Neuronal stem cell (in vitro differentiated cells): ENCODE measurements around the gene TM4SF1.

Experiments
- DNase-seq: peaks from one replicate; pipeline ENCODE4 v3.0.0-alpha.2; 2013; ENCODE audit warnings: low spot score
- H2AFZ ChIP-seq: one replicate; pipeline ENCODE4 v1.6.1; 2013; ENCODE audit warnings: mild to moderate bottlenecking, low read length, inconsistent platforms
- H2AK5ac ChIP-seq: 2 replicates; pipeline ENCODE4 v1.6.1; 2013; ENCODE audit warnings: low read depth, mild to moderate bottlenecking, inconsistent platforms, low read length, moderate library complexity, mixed read lengths
- H2BK120ac ChIP-seq: 2 replicates; pipeline ENCODE4 v1.6.1; 2013; ENCODE audit warnings: low read depth, mild to moderate bottlenecking, inconsistent platforms, low read length, moderate library complexity, mixed read lengths
- H2BK12ac ChIP-seq: one replicate; pipeline ENCODE4 v1.6.1; 2013; ENCODE audit warnings: low read length, inconsistent platforms
- H2BK15ac ChIP-seq: 2 replicates; pipeline ENCODE4 v1.6.1; 2013; ENCODE audit warnings: mild to moderate bottlenecking, low read length, inconsistent platforms, mixed read lengths
- H2BK5ac ChIP-seq: one replicate; pipeline ENCODE4 v1.6.1; 2013; ENCODE audit warnings: inconsistent platforms, mild to moderate bottlenecking, low read length, moderate library complexity
- H3K14ac ChIP-seq: one replicate; pipeline ENCODE4 v1.6.1; 2013; ENCODE audit warnings: low read length, inconsistent platforms
- H3K18ac ChIP-seq: 2 replicates; pipeline ENCODE4 v1.6.1; 2013; ENCODE audit warnings: low read length, inconsistent platforms
- H3K23ac ChIP-seq: 2 replicates; pipeline ENCODE4 v1.6.1; 2013; ENCODE audit warnings: low read depth, mild to moderate bottlenecking, mixed read lengths, low read length, inconsistent platforms; ENCODE audit not compliant: poor library complexity
- H3K27ac ChIP-seq: replicated peaks from 3 replicates; pipeline ENCODE4 v1.5.1; 2013; ENCODE audit warnings: low read length, inconsistent platforms
- H3K27me3 ChIP-seq, 3 experiments: 2 replicates each; pipeline ENCODE4 v1.6.1; 2013; ENCODE audit warnings: low read length in 3 of 3, mild to moderate bottlenecking in 2 of 3, inconsistent platforms in 1 of 3, low read depth in 1 of 3, mixed read lengths in 1 of 3, moderate library complexity in 1 of 3; ENCODE audit not compliant: control insufficient read depth in 3 of 3, insufficient read depth in 3 of 3
- H3K36me3 ChIP-seq, 2 donors: replicated peaks in 1 of 2; 2 replicates each; pipeline ENCODE4 v1.6.1; 2013; ENCODE audit warnings: low read length in 2 of 2; ENCODE audit not compliant: control insufficient read depth in 2 of 2, insufficient read depth in 2 of 2
- H3K4ac ChIP-seq: 2 replicates; pipeline ENCODE4 v1.6.1; 2013; ENCODE audit warnings: inconsistent platforms, mild to moderate bottlenecking, low read length, moderate library complexity
- H3K4me1 ChIP-seq, 2 donors: 1 replicate in 1 of 2; 2 replicates in 1 of 2; pipeline ENCODE4 v1.6.1; 2013; ENCODE audit warnings: low read length in 2 of 2, low read depth in 1 of 2; ENCODE audit not compliant: control insufficient read depth in 2 of 2, insufficient read depth in 1 of 2
- H3K4me2 ChIP-seq: one replicate; pipeline ENCODE4 v1.6.1; 2013; ENCODE audit warnings: mild to moderate bottlenecking, low read length, inconsistent platforms; ENCODE audit not compliant: insufficient read depth, poor library complexity, severe bottlenecking
- H3K4me3 ChIP-seq, 2 donors: 2 replicates each; pipeline ENCODE4 v1.5.1; 2013; ENCODE audit warnings: low read length in 2 of 2, mild to moderate bottlenecking in 2 of 2, inconsistent platforms in 1 of 2, moderate library complexity in 1 of 2
- H3K79me1 ChIP-seq: one replicate; pipeline ENCODE4 v1.6.1; 2013; ENCODE audit warnings: low read depth, mild to moderate bottlenecking, inconsistent platforms, low read length, moderate library complexity
- H3K9ac ChIP-seq: one replicate; pipeline ENCODE4 v1.6.1; 2013; ENCODE audit warnings: mild to moderate bottlenecking, low read depth, low read length, inconsistent platforms; ENCODE audit not compliant: poor library complexity
- H3K9me3 ChIP-seq, 2 donors: replicated peaks in 1 of 2; 2 replicates each; pipeline versions ENCODE3 to v1.6.1; 2013; ENCODE audit warnings: low read length in 2 of 2, mild to moderate bottlenecking in 2 of 2, inconsistent platforms in 1 of 2, low read depth in 1 of 2, mixed read lengths in 1 of 2, moderate library complexity in 1 of 2; ENCODE audit not compliant: control insufficient read depth in 2 of 2, insufficient read depth in 1 of 2
- H4K8ac ChIP-seq: one replicate; pipeline ENCODE4 v1.6.1; 2013; ENCODE audit warnings: low read depth, mild to moderate bottlenecking, inconsistent platforms, low read length, moderate library complexity
- H4K91ac ChIP-seq: one replicate; pipeline ENCODE4 v1.6.1; 2013; ENCODE audit warnings: low read length, low read depth, mild to moderate bottlenecking, inconsistent platforms; ENCODE audit not compliant: poor library complexity
- WGBS, 2 donors: extraction: QIAGEN DNeasy Blood & Tissue Kit; methylation state at CpG; one replicate each; pipeline ENCODE4 v1.1.7; 2013; ENCODE audit warnings: missing lambda C conversion rate in 2 of 2, mixed read lengths in 1 of 2; ENCODE audit not compliant: insufficient read length in 2 of 2, insufficient replicate concordance in 1 of 2; ENCODE audit errors: extremely low coverage in 2 of 2; 5-methylcytosine and 5-hydroxymethylcytosine counted together

TM4SF1 gene

GRCh38 chr3:149401212-149401925 is 23.9 kb upstream of the TM4SF1 start:
- WGBS, 2 donors: no CpG with 5 or more reads among the region's 3 CpGs
- no peak overlapping the region for H2AFZ ChIP-seq
- no peak overlapping the region for H3K9ac ChIP-seq
- no peak overlapping the region for H3K4me3 ChIP-seq
- no peaks in the 10 kb centered on the region for H3K4me1 ChIP-seq
- DNase-seq: no peak
- H3K18ac ChIP-seq: no peak overlapping the region
- no peak overlapping the region for H3K4ac ChIP-seq
- no peak overlapping the region for H2AK5ac ChIP-seq
- H3K27ac ChIP-seq: no peak overlapping the region
- H4K91ac ChIP-seq: no peak overlapping the region
- H4K8ac ChIP-seq: no peak overlapping the region
- no peak overlapping the region for H2BK120ac ChIP-seq
- no peaks in the 10 kb centered on the region for H3K9me3 ChIP-seq
- no peaks in the 10 kb centered on the region for H3K27me3 ChIP-seq
- no peak overlapping the region for H3K23ac ChIP-seq
- H2BK5ac ChIP-seq: no peak overlapping the region
- H2BK12ac ChIP-seq: no peak overlapping the region
- H2BK15ac ChIP-seq: no peak overlapping the region
- no peak overlapping the region for H3K4me2 ChIP-seq
- H3K14ac ChIP-seq: no peak overlapping the region
- no peaks in the 10 kb centered on the region for H3K79me1 ChIP-seq
- no peaks in the 10 kb centered on the region for H3K36me3 ChIP-seq

DNA sequence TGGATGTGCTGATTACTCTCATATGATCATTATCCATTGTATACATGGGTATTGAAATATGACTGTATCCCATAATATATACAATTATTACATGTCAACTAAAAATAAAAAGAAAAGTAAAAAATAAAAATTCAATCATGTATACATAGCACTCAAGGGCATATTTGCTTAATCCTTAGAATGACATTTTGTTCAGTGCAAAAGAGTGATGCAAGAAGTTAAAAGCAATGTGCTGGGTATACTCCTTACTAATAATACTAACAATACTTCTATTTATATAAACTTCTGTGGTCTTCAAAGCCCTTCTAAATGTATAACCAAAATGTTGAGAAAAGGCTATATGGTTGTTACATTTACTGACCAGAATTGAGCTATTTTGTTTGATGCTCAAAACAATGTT is 23.2 kb upstream of the TM4SF1 start:
- H3K9ac ChIP-seq: no peak overlapping the region
- H3K36me3 ChIP-seq: no peaks in the 10 kb centered on the region
- H3K4me2 ChIP-seq: no peak overlapping the region
- no peak overlapping the region for H2AFZ ChIP-seq
- H3K79me1 ChIP-seq: no peaks in the 10 kb centered on the region
- H2BK5ac ChIP-seq: no peak overlapping the region
- no peak overlapping the region for H2BK15ac ChIP-seq
- no peak overlapping the region for H3K4me3 ChIP-seq
- H3K14ac ChIP-seq: no peak overlapping the region
- no peak overlapping the region for H4K91ac ChIP-seq
- no peak overlapping the region for H3K27ac ChIP-seq
- no peaks in the 10 kb centered on the region for H3K9me3 ChIP-seq
- DNase-seq: no peak
- H3K23ac ChIP-seq: no peak overlapping the region
- H2AK5ac ChIP-seq: no peak overlapping the region
- no peaks in the 10 kb centered on the region for H3K4me1 ChIP-seq
- no peak overlapping the region for H3K18ac ChIP-seq
- no peak overlapping the region for H4K8ac ChIP-seq
- H3K4ac ChIP-seq: no peak overlapping the region
- H2BK120ac ChIP-seq: no peak overlapping the region
- no peak overlapping the region for H2BK12ac ChIP-seq
- H3K27me3 ChIP-seq: no peaks in the 10 kb centered on the region

DNA sequence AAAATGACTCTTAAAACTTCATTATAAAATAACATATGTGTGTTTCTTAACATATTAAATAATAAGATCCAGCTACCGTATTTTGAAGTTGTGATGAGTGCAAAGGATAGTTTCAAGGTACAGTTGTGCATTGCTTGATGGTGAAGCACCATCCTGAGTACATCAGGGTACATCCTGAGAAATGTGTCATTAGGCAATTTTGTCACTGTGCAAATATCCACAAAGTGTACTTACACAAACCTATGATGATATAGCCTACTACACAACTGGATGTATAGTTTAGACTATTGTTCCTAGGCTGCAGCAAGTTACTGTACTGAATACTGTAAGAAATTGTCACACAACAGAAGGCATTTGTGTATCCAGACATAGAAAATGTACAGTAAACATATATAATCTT is 20.8 kb upstream of the TM4SF1 start:
- WGBS, 2 donors: no CpG with 5 or more reads among the region's 1 CpG
- Histone ChIP-seq H4K91ac (no peak overlapping the region), H3K79me1 (no peaks in the 10 kb centered on the region)

DNA sequence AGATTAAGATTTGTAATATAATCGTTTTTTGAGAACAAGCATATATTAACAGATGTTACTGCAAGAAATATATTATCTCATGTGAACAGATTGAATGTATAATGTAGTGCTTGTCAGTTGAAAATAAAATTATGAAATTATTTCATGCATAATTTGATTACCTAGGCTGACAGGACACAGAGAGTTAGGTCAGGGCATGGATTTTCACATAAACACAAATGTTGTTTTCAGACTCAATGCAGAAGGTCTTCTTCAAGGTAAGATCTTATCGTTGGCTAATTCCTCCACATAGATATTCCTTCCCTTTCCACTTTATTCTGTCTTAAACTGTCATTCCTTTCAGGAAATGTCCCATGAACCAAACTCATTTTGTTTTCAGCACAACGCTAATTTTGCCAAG is 20.1 kb upstream of the TM4SF1 start:
- H3K9me3 ChIP-seq: no peaks in the 10 kb centered on the region
- H3K36me3 ChIP-seq: no peaks in the 10 kb centered on the region
- no peak overlapping the region for H3K9ac ChIP-seq
- H3K4me3 ChIP-seq: no peak overlapping the region
- no peaks in the 10 kb centered on the region for H3K27me3 ChIP-seq
- no peak overlapping the region for H3K18ac ChIP-seq
- H3K79me1 ChIP-seq: no peaks in the 10 kb centered on the region
- no peaks in the 10 kb centered on the region for H3K4me1 ChIP-seq
- no peak overlapping the region for H2BK120ac ChIP-seq
- H3K23ac ChIP-seq: no peak overlapping the region
- no peak overlapping the region for H2BK5ac ChIP-seq
- H3K4me2 ChIP-seq: no peak overlapping the region
- H3K4ac ChIP-seq: no peak overlapping the region
- H2BK12ac ChIP-seq: no peak overlapping the region
- no peak overlapping the region for H3K14ac ChIP-seq
- H3K27ac ChIP-seq: no peak overlapping the region
- DNase-seq: no peak
- H2BK15ac ChIP-seq: no peak overlapping the region
- no CpG with 5 or more reads among the region's 3 CpGs for WGBS, 2 donors
- no peak overlapping the region for H4K8ac ChIP-seq
- H2AFZ ChIP-seq: no peak overlapping the region
- no peak overlapping the region for H2AK5ac ChIP-seq
- no peak overlapping the region for H4K91ac ChIP-seq

More for the DNA sequence above, 20.8 kb upstream of the TM4SF1 start:
- Histone ChIP-seq H3K4me2 (no peak overlapping the region), H3K9ac (no peak overlapping the region), H2AK5ac (no peak overlapping the region), H2BK120ac (no peak overlapping the region), H3K4ac (no peak overlapping the region), H3K9me3 (no peaks in the 10 kb centered on the region), H2BK5ac (no peak overlapping the region), H2BK15ac (no peak overlapping the region), H3K4me3 (no peak overlapping the region), H3K18ac (no peak overlapping the region), H3K27me3 (no peaks in the 10 kb centered on the region), H2BK12ac (no peak overlapping the region), H3K27ac (no peak overlapping the region), H3K4me1 (no peaks in the 10 kb centered on the region), H3K23ac (no peak overlapping the region), H3K36me3 (no peaks in the 10 kb centered on the region), H4K8ac (no peak overlapping the region), H3K14ac (no peak overlapping the region), H2AFZ (no peak overlapping the region)
- no peak for DNase-seq
